BLaER1 treated with 17β-estradiol and CSF1 and Interleukin-3, amounts not matched to agents 10 nM and 100 nM (cell line): ENCODE data around the gene GSN.

ENCODE experiments used
- H3K27ac ChIP-seq, 11 experiments: shearing (Covaris generic); formaldehyde crosslinking; 2 replicates each; pipeline ENCODE4 v1.8.1; 2022
- H3K27me3 ChIP-seq, 11 experiments: shearing (Covaris generic); formaldehyde crosslinking; 2 replicates each; pipeline ENCODE4 v1.8.1; 2022
- H3K36me3 ChIP-seq, 11 experiments: shearing (Covaris generic); formaldehyde crosslinking; 2 replicates each; pipeline ENCODE4 v1.8.1; 2022
- H3K4me1 ChIP-seq, 10 experiments: shearing (Covaris generic); formaldehyde crosslinking; 2 replicates each; pipeline ENCODE4 v1.8.1; 2022
- H3K4me2 ChIP-seq, 11 experiments: shearing (Covaris generic); formaldehyde crosslinking; 2 replicates each; pipeline ENCODE4 v1.8.1; 2022
- H3K4me3 ChIP-seq, 10 experiments: shearing (Covaris generic); formaldehyde crosslinking; 2 replicates each; pipeline ENCODE4 v1.8.1; 2022
- H3K9ac ChIP-seq, 11 experiments: shearing (Covaris generic); formaldehyde crosslinking; 2 replicates each; pipeline ENCODE4 v1.8.1; 2022
- H3K9me3 ChIP-seq, 11 experiments: shearing (Covaris generic); formaldehyde crosslinking; replicated peaks in 1 of 11; 2 replicates each; pipeline ENCODE4 v1.8.1; 2022
- H4K20me1 ChIP-seq, 11 experiments: shearing (Covaris generic); formaldehyde crosslinking; 2 replicates each; pipeline ENCODE4 v1.8.1; 2022
- Cebpa-rat ChIP-seq, 11 experiments: shearing (Covaris generic); IDR thresholded peaks; 2 replicates each; pipeline ENCODE4 v1.8.1; 2022

The GSN gene

DNA sequence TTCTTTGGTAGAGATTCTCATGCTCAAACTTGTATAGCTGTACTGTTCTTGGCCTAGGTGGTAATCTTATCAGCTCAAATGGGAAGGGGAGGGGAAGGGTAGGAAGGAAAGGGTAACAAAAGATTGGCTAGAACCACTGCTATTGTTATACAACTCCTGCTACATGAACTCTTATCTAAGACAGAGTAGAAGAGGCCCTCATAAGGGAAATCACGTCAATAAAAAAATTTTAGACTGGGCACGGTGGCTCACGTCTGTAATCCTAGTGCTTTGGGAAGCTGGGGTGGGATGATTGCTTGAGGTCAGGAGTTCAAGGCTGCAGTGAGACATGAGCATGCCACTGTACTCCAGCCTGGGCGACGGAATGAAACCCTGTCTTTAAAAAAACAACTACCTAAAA lies 86.2 kb downstream of the GSN start:
- Histone ChIP-seq H4K20me1 (no peaks in the 10 kb centered on the region), H3K4me2 (peak overlapping the region in 3 of 11 experiments; percentile 38 to 75 (median 59); a peak in 3 of 22 replicates), H3K4me1 (peaks cover 8 to 48% (median 16%) of the 10 kb centered on the region in 10 experiments; a peak in 19 of 20 replicates), H3K27ac (no peak overlapping the region), H3K36me3 (no peaks in the 10 kb centered on the region), H3K27me3 (no peaks in the 10 kb centered on the region), H3K9me3 (no peaks in the 10 kb centered on the region), H3K9ac (no peak overlapping the region), H3K4me3 (no peak overlapping the region)
- no peak for TF ChIP-seq Cebpa-rat (IDR thresholded peaks at IDR 0.05)

DNA sequence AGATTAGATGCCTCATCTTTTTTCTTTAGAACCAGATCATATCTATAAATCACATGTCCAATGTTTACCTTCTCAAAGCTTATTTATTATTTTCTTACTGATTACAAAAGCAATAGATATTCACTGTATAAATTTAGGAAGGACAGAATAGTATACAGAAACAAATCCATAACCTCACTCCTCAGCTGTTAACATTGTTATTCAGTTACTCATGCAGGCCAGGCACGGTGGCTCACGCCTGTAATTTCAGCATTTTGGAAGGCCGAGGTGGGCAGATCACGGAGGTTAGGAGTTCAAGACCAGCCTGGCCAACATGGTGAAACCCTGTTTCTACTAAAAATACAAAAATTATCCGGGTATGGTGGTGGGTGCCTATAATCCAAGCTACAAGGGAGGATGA lies 86.8 kb downstream of the GSN start:
- Histone ChIP-seq H3K9ac (no peak overlapping the region), H3K4me1 (peaks cover 13 to 54% (median 21%) of the 10 kb centered on the region in 10 experiments), H3K9me3 (no peaks in the 10 kb centered on the region), H4K20me1 (no peaks in the 10 kb centered on the region), H3K4me2 (no peak overlapping the region), H3K27ac (no peak overlapping the region), H3K27me3 (no peaks in the 10 kb centered on the region), H3K4me3 (no peak overlapping the region), H3K36me3 (no peaks in the 10 kb centered on the region)
- TF ChIP-seq Cebpa-rat (IDR thresholded peaks at IDR 0.05) = no peak

DNA sequence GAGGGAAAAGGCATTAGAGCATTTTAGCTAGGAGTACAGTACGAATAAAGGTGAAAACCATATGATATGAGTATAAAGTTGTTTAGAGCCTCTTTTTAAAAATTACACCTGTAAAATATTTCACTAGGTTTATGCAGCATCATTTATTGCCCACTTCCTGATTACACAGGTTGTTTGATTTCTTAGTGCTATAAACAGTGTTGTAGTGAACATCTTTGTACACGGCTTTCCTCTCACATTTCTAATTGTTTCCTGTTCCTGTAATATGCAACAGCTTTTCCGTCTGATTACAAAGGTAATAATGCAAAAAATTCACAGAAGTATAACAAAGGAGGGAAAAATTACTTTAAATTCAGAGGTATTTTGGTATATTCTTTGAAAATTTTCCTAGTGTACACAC lies 89.0 kb downstream of the GSN start:
- H4K20me1 ChIP-seq = no peaks in the 10 kb centered on the region

DNA sequence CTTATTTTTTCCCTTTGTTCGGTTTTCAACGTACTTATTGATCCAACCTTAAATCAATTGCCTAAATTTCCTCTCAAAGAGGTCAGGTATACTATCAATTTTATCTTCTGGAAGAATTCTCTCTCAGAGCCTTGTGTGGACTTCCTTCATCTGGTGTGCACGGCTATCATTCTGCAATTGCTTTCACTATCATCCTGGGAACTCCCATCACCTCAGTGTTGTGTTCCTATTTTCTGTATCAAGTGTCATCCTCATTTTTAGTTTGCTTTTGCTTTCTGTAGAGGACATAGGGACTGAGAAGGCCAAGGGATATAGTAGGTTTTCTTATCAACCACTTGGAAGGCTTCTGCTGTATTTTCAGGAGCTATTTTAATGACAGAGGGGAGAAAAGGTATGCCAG lies 90.8 kb downstream of the GSN start:
- Histone ChIP-seq H3K27me3 (0 out of 22 replicates have a peak, but pooled peaks cover 0 to 10% (median 0%) of the 10 kb centered on the region in 11 experiments), H3K36me3 (no peaks in the 10 kb centered on the region), H3K4me2 (peak overlapping the region in 10 of 11 experiments; percentile 14 to 57 (median 40); a peak in 14 of 22 replicates), H3K27ac (no peak overlapping the region), H3K9ac (no peak overlapping the region), H3K9me3 (no peaks in the 10 kb centered on the region), H4K20me1 (no peaks in the 10 kb centered on the region), H3K4me3 (no peak overlapping the region), H3K4me1 (peaks cover 12 to 46% (median 22%) of the 10 kb centered on the region in 10 experiments)
- TF ChIP-seq Cebpa-rat (IDR thresholded peaks at IDR 0.05) = no peak

More for the DNA sequence above, 89.0 kb downstream of the GSN start:
- Histone ChIP-seq H3K4me2 (no peak overlapping the region), H3K27ac (no peak overlapping the region), H3K4me1 (peaks cover 15 to 46% (median 23%) of the 10 kb centered on the region in 10 experiments), H3K36me3 (no peaks in the 10 kb centered on the region), H3K4me3 (no peak overlapping the region), H3K27me3 (no peaks in the 10 kb centered on the region), H3K9me3 (no peaks in the 10 kb centered on the region), H3K9ac (no peak overlapping the region)
- TF ChIP-seq Cebpa-rat (IDR thresholded peaks at IDR 0.05) = no peak

DNA sequence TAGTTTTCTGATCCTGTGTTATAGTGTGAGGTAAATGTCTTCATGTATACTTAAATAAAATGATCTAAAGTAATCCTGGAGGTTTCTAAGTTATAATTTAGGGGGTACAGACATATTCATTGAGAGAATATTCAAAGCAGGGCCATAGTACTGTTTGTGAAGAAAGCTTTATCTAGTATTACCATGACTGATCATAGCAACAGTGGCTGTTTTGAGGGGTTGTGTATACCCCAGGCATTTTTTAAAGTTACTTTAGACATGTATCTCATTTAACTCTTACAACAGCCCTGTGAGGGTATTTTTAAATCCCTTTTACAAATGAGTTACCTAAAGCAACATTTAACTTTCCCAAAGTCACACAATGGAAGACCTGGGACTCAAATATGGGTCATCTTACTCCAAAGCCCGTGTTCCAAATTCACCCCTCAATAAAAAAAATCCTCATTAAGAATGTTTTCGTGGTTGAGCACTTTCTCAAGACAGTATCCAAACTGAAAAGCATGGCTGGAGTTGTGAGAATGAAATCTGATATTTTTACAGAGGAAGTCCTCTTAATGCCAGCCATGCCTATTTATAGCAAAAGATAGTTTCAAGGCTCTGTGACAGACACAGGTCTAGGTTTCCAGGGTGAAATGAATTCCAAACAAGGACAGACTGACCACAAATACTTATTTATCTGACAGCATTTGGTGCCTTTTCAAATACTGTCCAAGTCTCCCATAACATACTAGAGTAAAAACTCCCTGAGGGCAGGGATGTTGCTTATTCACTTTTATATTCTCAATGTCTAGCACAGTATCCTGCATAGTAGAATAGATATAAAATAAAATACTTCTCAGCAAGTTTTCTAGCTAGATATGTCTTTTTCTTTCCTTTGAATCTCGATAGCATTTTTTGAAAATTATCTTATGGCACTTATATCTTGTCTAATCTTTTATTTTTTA lies 91.7 kb downstream of the GSN start:
- H3K4me1 ChIP-seq = peaks cover 12 to 49% (median 22%) of the 10 kb centered on the region in 10 experiments
- no peaks in the 10 kb centered on the region for H3K36me3 ChIP-seq
- no peak overlapping the region for H3K27ac ChIP-seq
- H3K4me3 ChIP-seq = no peak overlapping the region
- no peaks in the 10 kb centered on the region for H4K20me1 ChIP-seq
- TF ChIP-seq Cebpa-rat (IDR thresholded peaks at IDR 0.05) = no peak
- H3K9me3 ChIP-seq = no peaks in the 10 kb centered on the region
- H3K27me3 ChIP-seq = 0 out of 22 replicates have a peak, but pooled peaks cover 0 to 11% (median 0%) of the 10 kb centered on the region in 11 experiments
- H3K9ac ChIP-seq = no peak overlapping the region
- H3K4me2 ChIP-seq = peak overlapping the region in 10 of 11 experiments; percentile 4 to 57 (median 39); a peak in 16 of 22 replicates

DNA sequence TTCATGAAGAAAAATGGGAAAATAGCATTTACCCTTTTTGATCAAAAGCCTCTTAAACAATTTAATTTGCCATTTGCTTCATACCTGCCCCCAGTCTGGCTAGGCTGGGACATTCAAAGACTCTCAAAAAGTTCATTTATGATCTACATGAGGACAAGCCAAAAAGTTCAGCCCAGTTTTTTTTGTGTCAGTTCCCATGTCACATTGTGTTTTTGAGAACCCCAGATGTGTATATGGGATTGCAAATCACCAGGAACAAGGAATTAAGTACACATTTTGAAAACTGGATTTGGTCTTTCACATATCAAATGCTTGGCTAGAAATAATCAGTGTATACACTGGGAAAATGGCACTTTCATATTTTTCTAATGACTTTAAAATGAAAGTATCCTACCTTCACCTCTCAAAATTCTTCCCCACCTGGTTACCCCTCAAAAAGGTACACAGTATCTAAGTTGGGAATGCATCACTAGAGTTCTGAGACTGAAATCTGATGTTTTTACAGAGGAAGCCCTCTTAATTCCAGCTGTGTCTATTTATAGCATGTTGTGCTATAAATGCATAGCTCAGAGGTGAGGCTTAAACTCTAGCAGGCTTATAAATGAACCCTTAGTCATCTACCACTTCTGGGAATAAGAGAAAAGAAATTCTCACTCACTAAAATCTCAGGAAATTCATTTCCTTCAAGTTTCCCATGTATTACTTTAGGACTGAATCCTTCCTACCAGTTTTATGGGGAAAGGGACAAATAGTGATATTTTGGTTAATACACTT lies 92.8 kb downstream of the GSN start:
- no peak overlapping the region for H3K27ac ChIP-seq
- H3K4me2 ChIP-seq = no peak overlapping the region
- TF ChIP-seq Cebpa-rat (IDR thresholded peaks at IDR 0.05) = no peak
- H3K9me3 ChIP-seq = no peaks in the 10 kb centered on the region
- no peaks in the 10 kb centered on the region for H4K20me1 ChIP-seq
- no peak overlapping the region for H3K4me3 ChIP-seq
- peaks cover 12 to 57% (median 22%) of the 10 kb centered on the region in 10 experiments for H3K4me1 ChIP-seq
- H3K36me3 ChIP-seq = no peaks in the 10 kb centered on the region
- H3K27me3 ChIP-seq = 0 out of 22 replicates have a peak, but pooled peaks cover 0 to 11% (median 0%) of the 10 kb centered on the region in 11 experiments
- no peak overlapping the region for H3K9ac ChIP-seq

DNA sequence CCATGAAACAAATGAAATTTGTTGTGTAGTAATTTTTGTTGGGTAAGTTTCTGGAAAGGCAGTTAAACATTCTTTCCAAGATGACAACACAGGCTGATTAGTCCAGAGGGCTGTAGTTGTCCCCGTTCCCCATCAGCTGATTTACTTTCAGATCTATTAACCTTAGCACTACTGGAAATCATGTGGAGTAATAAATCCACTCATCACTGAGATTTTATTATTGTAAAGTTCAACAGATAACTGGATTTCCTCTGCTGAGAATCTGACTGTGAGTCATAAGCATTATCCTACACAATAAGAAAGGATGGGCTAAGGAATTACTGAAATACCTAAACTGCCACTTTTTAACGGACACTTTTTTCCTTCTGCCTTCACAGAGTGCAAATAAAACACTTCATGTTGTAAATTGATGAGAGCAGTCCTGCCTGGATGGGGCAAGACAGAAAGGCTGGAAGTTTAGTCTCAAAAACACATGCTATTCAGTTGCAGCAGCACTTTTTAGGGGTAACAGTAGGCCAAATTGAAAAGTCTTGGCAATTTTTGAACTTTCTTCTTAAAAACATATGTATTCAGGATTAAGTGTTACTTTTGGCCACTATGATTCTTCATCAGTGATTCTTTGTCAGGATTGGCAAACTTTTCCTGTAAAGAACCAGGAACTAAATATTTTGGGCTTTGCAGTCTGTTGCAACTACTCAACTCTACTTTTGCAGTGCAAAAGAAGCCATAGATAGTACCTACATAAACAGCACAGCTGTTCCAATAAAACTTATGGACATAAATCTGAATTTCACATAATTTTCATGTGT lies 95.1 kb downstream of the GSN start:
- H3K4me1 ChIP-seq = peaks cover 12 to 68% (median 20%) of the 10 kb centered on the region in 10 experiments
- H3K9ac ChIP-seq = peak overlapping the region in 1 of 11 experiments; percentile 37; a peak in 1 of 22 replicates
- H4K20me1 ChIP-seq = no peaks in the 10 kb centered on the region

DNA sequence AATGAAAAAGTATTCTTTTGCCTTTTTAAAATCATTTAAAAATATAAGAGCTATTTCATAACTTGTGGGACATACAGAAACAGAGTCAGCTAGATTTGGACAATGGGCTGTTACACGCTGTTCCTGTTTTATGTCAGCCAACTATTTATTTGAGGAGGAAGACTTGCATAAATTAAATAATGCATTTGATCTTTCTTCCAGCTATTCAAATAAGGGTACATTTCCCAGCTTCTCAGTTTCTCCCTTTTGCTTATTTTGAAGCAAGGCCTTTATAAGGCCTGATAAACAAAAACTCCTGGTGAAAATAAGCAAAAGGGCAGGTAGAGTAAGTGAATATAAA lies 95.6 kb downstream of the GSN start:
- TF ChIP-seq Cebpa-rat (IDR thresholded peaks at IDR 0.05) = no peak
- no peak overlapping the region for H3K27ac ChIP-seq

More for the DNA sequence above, 95.1 kb downstream of the GSN start:
- H3K27ac ChIP-seq = peak overlapping the region in 2 of 11 experiments; percentile 7 to 19; a peak in 1 of 22 replicates
- no peaks in the 10 kb centered on the region for H3K36me3 ChIP-seq
- no peaks in the 10 kb centered on the region for H3K9me3 ChIP-seq
- H3K27me3 ChIP-seq = peaks cover 0 to 18% (median 7%) of the 10 kb centered on the region in 11 experiments; a peak in 14 of 22 replicates
- no peak for TF ChIP-seq Cebpa-rat (IDR thresholded peaks at IDR 0.05)
- H3K4me2 ChIP-seq = peak overlapping the region in 3 of 11 experiments; percentile 44 to 68 (median 55); a peak in 6 of 22 replicates
- H3K4me3 ChIP-seq = no peak overlapping the region

More for the DNA sequence above, 95.6 kb downstream of the GSN start:
- Histone ChIP-seq H3K27me3 (peaks cover under 1 to 24% (median 12%) of the 10 kb centered on the region in 11 experiments; a peak in 21 of 22 replicates), H4K20me1 (no peaks in the 10 kb centered on the region), H3K4me3 (no peak overlapping the region), H3K4me2 (peak overlapping the region in 3 of 11 experiments; percentile 44 to 68 (median 55); a peak in 5 of 22 replicates), H3K4me1 (peaks cover 8 to 68% (median 15%) of the 10 kb centered on the region in 10 experiments), H3K36me3 (no peaks in the 10 kb centered on the region), H3K9me3 (no peaks in the 10 kb centered on the region; a peak in 1 of 22 replicates), H3K9ac (no peak overlapping the region)
